ENCODE data around the gene ZCCHC7.

The ZCCHC7 gene

DNA sequence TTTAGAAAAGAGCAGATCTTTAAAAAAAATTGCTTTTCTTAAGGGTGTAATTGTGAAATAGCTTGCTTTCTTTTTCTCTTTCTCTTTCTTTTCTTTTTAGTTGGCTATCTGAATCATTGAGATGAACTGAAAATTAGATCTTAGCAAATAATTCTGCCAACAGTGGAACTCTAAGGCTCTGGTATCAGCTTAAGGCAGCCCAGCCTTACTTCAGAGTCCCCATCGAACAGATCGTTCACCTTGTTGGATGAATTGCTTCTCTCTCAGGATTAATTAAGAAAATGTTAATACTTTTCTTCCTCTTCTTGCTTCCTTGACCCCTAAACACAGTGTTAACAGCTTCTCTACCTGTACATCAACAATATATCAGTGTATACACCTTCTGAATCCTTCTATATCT, 92.1 kb downstream of the ZCCHC7 start:
- DNase-seq = no peak

DNA sequence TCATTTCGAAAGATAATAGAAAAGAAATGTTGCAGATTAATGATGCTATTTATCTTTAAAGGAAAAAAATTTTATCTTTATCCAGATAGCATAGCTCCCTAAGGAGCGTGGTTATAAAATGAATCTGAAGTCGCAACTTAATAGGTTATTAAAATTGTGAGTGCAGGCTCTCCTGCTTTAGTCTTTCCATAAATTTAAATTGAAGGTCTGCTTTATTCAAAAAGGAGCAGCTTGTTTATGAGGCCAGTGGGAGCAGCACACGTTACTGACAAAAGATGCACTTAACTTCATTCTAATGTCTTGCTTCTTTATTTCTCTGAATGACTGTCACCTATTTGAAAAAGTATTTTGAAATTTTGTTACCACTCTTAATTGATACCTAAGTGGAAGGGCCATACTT, 95.0 kb downstream of the ZCCHC7 start:
- no peak for DNase-seq

DNA sequence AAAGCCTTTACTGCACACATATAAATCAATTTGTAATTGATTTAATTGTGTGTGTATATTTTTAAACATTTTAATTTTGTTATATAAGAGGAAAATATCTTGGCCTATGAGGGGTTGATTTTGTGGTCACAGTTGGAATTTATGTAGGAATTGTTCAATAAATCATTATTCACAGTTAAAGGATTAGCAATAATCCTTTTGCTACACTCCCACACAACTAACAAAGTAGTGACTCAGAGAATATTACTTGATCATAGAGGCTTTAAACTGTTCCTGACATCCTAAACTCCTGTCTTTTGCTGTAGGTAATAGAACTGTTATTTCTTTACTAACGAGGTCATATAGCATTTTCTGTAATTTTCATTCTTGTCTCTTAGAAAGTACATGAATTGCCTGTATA, 95.5 kb downstream of the ZCCHC7 start:
- DNase-seq = no peak

DNA sequence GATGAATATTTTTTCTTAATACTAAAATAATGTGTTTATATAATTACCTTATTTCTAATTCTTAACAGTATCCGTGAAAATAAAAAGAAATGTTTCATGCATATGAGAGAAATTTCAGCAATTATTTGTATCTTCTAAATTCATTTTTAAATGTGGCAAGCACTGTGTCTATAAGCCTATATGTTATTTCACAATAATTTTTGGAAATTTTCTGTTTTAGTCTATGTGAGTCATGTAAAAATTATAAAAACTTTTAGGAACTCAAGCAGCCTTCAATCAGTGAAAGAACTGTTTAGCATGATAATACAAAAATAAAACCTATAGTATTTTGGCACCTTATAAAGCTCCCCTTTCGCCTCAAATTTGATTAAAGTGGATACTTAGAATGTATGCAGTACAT, 96.8 kb downstream of the ZCCHC7 start:
- no peak for DNase-seq

DNA sequence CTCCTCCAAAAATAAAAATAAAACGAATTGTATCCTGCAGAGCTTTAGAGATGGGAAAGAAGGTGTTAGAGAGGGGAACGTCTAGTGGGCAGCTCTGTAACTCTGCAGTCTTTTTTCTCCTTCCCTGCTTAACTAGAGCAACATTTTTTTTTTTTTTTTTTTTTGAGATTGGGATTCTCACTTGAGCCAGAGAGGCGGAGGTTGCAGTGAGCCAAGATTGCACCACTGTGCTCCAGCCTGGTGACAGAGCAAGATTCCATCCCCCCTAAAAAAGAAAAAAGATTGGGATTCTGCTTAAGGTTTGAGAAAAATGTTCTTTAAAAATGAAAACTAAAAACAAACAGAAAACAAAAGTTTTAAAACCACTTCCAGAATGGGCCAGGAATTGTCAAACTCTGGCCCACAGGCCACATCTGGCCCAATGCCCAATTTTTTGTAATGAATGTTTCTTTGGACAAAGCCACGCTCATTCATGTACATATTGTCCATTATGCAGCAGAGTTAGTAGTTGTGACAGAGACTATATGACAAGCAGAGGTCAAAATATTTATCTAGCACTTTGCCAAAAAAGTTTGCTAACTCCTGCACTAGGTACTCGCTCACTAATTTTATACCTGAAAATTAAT, 98.5 kb downstream of the ZCCHC7 start:
- no peak for DNase-seq

DNA sequence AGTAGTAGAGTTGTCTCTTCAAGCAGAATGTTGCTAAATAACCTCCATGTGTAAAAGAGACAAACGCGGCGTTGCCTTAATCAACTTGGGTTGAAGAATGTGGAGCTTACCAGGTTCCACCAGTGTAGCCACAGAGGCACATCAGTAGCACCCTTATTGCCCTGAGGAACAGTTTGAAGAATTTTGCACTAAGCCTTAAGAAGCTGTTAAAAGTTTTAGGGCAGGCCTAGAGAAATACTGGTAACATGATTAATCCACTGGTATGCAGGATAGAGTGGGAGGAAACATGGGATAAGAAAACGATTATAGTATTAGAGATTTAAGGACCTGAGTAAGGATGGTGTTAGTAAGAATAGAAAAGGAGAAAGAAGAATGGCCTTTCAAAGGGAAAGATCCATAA, 100.6 kb downstream of the ZCCHC7 start:
- no peak for DNase-seq

DNA sequence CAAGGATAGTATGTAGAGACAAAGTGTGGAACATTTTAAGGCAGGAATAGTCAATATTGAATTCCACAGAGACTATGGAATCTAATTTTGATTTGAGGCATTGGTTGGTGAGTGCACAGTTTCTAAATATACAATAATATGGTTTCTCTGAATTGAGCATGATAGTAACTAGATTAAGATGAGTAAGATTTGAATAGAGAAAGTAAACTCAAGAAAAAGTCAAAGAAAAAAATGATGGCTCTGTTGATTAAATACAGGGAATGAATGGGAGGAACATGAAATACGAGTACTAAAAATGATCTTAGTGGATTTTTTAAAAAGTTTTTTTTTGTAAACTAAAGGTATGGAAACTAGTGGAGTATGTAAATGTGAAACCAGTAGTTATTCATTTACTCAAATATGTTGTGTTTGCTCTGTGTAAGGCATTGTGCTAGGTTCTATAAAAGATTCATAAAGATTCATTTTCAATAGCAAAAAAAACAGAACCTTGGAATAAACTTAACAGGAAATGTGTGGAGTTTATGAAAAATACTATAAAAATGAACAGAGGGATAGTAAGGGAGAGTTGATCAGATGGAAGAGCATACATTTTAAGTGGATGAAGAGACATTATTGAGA, 101.2 kb downstream of the ZCCHC7 start:
- DNase-seq = no peak

DNA sequence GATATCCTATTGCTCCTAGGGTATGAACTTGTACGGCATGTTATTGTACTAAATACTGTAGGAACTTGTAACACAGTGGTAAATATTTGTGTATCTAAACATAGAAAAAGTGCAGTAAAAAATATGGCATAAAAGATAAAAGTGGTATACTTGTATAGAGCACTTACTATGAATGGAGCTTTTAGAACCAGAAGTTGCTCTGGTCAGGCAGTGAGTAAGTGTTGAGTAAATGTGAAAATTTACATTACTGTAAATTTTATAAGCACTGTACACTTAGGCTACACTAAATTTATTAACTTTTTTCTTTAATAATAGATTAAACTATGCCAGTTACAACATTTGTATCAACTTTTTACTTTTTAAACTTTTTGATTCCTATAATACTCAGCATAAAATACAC, 109.1 kb downstream of the ZCCHC7 start:
- DNase-seq = no peak

DNA sequence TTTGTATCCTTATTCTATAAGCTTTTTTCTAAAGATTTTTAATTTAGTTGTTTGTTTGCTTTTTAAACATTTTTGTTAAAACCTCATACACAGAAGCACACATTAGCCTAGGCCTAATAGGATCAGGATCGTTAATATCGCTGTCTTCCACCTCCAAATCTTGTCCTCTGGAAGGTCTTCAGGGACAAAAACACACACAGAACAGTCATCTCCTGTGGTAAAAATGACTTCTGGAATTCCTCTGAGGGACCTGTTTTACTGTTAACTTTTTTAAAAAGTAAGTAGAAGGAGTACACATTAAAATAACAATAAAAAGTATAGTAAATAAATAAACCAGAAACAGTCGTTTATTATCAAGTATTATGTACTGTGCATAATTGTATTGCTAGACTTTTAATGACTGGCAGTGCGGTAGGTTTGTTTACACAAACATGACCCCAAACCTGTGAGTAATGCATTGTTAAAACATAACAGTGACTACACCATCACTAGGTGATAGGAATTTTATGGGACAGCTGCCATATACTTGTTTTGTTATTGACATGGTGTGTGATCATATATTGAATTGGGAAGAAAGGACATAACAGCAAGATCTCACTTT, 109.6 kb downstream of the ZCCHC7 start:
- DNase-seq = no peak

DNA sequence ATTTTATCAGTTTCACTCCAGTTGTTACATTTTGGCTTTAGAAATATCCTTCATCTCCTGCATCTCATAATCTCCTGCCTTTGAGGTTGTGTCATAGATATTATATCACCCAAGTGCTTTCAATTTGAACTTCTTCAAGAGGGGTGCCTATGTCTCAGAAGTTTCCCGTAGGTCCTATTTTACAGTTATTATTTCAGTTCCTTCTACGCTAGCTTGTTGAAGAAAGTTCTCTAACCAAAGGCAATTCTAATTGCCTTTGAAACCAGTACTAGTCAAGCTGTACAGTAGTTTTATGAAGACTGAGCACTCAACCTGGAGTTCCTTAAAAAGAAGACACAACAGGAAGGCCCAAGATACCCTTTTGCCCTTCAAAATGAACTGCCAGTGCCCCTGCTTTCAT, 116.4 kb downstream of the ZCCHC7 start:
- DNase-seq = no peak

DNA sequence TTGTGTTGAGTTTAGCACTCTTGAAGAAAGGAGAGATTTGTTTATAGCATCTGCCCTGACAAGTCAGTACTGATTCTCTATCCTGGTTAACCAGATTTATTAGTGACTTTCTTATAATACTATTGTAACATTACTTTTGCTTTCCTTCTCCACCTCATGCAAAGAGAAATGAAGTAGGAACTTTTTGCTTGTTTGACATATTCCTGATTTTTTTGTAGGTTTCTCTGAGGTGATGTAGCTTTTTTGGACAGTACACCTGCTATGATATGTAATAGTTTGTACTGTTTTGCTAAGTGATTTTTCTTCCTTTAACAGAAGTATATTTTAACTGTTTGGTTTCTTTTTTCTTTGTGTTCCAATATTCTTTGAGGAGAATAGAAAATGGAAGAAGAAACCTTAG, 117.7 kb downstream of the ZCCHC7 start:
- no peak for DNase-seq

DNA sequence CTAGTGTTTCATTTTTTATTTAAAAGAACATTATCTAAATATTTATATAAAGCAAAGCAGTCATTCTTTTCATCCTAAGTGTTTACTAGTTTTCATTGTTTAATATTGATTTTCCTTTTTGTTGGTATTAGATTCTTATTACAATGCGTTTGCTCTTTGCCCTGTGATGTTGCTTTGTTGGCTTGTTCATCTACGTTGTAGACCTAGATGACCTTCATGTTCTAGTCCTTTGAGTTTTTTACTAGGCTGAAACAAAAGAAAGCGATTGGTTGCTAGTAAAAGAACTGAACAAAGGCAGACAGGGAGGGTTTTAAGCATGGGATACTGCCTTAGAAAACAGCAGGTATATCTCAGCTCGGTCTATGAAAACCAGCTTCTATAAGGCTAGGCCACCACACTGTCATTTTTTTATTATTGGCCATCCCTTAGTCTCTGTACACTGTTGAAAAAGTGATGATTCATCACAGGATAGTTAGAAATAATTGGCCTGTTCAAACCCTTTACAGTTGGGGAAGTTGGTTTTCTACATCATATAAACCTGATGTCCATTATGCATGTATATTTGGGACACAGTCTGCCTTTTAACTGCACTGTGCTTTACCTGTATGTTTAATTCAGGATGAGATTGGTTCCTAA, 119.0 kb downstream of the ZCCHC7 start:
- DNase-seq = no peak

DNA sequence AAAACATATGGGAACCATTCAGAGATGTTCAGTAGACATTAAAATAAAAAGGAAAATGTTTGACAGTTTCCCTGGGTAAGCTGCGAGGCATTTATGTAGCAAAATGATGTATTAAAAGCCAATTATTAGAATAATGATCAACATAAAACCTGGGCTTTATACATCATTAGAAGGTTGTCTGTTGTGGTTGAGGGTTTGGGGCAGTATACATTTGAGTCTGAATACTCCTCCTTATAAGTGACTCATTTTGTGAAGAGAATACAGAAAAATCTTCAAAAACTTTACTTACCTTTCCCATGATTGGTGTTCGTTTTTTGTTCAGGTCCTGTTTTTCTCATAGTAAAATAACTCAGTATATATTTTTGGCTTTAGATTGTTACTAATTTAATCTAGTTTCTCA, 119.5 kb downstream of the ZCCHC7 start:
- no peak for DNase-seq

DNA sequence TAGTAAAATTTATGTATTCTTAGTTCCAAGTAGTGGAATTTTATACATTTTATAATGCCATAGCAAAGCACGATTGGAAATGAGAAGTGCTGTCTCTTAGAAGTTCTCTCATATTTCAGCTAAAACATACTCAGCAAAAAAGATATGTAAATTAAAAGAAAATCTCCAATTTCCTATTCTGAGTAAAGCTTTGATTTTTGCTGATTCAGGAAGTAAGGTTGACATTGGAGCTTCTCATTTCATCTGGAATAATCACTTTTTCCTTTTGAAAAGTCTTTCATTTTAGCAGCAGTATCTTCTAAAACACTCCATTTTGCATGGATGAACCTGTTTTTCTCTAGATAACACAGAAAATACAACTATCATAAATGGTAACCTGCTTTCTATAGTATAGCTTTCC, 121.0 kb downstream of the ZCCHC7 start:
- no peak for DNase-seq

DNA sequence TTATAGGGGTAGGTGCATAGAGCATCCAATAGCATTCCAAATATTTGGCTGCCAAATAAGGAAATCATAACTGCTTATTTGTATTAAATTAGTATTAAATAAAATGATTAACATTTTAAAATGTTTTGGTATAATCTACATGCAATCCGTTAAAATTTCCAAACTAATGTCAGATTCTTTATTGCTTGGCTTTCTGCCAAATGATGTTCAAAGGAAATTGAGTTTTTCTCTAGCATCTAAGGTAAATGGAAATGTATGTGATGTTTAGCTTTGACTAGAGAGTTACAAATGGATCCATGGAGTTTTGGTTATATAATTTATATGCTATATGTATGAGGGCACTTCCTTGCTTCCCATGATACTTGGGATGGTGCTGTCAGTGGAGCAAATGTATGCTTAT, 121.7 kb downstream of the ZCCHC7 start:
- DNase-seq = no peak

DNA sequence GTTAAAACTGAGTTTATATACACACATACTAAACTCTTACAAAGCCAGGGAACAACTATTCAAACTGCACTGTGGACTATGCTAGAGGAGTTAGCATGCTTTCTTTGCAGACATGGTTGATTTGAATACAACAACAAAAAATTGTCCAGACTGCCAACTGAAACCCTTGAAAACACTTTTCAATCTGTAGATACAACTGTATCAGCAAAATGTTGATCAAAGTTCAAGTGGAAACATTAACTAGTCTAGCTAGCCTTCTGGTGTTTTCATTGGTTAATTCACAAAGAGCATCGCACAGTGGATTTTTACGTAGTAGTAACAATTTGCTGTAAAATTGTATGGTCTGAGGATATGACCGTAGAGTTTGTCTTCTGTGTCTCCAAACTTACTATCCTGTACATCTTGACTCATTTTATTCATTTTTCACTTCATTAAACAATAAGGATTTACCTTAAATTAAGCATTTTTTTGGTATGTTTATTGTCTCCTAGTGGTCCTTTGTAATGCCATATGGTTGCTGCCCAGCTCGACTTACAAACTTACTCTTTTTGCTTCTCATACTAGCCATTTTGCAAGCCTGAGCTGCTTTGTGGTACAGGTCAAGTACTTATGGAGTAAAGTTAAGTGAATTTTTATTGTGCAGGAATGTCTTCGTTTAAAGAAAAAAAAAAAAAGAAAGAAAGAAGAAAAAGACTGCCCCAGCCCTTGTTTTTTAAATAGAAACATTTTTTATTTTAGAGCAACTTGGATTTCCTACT, 123.4 kb downstream of the ZCCHC7 start:
- DNase-seq = no peak

DNA sequence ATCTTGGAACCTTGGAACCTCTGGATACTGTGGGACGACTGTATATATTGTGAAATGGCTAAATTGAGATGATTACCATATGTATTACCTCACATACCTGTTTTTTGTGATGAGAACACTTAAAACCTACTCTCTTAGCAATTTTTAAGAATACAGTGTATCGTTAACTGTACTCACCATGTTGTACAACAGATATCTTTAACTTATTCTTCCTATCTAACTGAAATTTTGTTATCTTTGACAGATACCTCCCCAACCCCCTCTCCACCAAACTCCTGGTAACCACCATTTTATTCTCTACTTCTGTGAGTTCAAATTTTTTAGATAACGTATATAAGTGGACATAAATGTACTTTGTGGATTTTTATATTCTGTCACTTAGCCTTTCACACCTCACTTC, 126.5 kb downstream of the ZCCHC7 start:
- DNase-seq = no peak

DNA sequence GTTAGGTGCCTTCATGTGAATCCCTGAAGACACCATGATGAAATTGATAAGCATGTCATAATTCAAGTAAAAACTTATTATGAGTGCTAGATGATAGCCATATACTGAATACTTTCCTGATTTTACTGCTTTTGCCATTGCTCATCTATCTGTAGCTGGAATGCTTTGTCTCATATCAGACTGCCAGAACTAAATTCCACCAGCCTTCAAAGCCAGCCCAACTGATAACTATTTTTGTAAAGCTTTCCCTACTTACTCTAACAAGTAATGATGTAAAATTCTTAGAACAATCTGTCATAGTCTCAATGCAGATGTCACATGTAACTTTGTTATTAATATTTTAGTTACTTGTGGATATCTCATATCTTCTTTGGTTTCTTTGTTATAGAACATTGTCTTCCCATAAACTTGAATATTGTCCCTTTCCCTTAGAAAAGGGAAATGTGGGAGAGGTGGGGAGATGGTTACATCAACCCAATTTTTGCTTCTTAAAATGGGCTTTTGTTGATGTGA, 128.3 kb downstream of the ZCCHC7 start:
- no peak for DNase-seq

DNA sequence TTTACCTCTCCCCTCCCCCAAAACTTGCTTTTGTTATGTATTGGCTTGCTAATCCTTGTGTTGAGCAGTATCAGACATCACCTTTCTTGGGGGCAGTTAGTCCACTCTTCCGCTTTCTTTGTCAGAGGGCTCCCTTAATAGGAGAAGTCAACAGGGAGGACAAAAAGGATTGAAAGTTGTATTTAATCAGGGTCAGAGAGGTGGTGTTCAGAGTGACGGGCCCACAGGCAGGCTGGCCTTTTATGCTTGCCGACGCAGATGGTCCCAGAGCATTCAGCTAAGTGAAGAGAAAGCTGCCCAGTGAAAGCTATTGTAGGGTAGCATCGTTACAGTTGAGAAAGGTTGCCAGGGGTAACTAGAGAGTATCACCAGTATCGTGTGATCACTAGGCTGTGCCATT, 131.1 kb downstream of the ZCCHC7 start:
- DNase-seq = no peak

DNA sequence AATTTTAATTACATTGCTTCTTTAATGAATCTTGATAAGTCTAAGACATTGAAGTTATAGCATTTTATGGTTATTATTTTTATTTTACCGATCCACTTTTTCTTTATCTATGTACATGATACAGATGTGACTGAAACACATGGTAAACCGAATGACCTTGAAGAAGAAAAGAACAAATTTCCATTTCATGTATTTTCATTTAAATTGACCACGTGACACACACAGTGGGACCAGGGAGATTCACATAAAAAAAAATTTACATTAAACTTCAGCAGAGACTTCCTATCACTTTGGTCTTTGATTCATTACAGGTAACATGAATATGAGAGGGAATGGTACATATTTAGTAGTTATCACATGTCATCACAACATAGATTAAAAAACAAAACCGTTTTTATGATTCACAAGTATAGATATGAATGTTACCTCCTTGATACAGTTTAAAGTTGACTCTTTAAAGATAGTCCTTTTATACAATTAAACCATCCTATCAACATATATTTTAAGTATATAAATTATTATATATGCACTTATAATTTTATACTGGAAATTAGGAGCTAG, 133.1 kb downstream of the ZCCHC7 start:
- DNase-seq = no peak

DNA sequence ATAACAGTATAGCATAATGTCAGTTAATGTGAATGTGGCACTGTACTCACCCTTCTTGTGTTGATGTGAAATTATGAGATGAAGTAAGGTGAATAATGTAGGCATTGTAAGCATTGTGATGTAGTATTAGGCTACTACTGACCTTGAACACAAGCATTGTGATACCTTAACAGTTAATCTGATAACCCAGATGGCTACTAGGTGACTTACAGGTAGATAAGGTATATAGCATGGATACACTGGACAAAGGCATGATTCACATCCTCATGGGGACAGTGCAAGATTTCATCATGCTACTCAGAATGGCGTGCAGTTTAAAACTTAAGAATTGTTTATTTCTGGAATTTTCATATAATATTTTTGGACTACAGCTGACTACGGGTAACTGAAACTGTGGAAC, 134.8 kb downstream of the ZCCHC7 start:
- no peak for DNase-seq

DNA sequence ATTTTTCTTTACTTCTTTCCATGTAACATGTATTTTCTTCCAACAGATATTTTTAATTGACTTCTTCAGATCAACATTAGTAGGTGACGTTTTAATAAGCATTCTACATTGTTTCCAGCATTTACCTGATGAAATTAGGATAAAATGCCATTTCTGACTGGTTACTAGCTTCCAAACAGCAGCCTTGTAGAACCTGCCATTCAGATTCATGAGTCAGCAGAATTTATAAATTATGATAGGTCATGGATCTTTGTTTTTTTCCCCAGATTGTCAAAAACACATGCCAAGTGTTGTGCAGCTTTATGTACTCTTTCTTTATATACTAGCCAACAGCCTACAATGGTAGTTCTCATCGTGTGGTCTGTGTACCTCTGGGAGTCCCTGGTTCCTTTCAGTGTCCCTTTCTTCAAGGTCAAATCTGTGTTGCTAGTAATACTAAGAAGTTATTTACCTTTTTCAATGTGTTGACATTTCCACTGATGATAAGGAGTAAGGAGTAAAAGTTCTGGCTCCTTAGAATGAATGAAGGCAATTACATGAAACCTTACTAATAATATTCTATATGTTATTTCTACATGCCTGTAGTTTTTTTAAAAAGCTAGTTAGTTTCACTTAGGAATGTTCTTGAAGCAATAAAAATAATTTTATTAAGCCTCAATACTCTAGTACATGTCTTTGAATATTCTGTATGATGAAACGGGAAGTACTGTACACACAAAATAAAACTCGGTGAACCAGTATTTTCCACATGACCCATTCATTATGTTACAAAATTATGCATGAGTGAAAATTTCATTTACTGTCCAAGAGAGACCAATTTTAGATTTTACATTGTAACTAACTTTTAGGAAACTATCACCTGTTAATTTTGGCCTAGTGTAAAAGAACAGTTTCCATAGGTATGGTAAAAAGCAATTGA, 135.8 kb downstream of the ZCCHC7 start:
- DNase-seq = no peak

Measured in stimulated activated CD4-positive, alpha-beta T cell treated with anti-CD3 and anti-CD28 coated beads, Interleukin-15, amount 100 ng/mL, for 24 hours (primary cell).